IPS DF 19.7 (cell line): Measurements from ENCODE around the gene MRPS12.
"Not testable (repeated sequence)": the region's sequence is repeated elsewhere in the genome, so short reads cannot be mapped to it uniquely, and the experiment has no call there.

ENCODE experiments used
- DNase-seq: peaks from one replicate; pipeline ENCODE4 v3.0.0-alpha.2; 2013; ENCODE audit warnings: low read depth, low spot score

MRPS12 gene

GRCh38 chr19:38939957-38940356 is 9.2 kb downstream of the MRPS12 start:
- DNase-seq = no peak

GRCh38 chr19:38941466-38941865 is 10.7 kb downstream of the MRPS12 start:
- DNase-seq = not testable (repeated sequence)

GRCh38 chr19:38941979-38942378 is 11.2 kb downstream of the MRPS12 start:
- DNase-seq = no peak

GRCh38 chr19:38942471-38943181 is 11.9 kb downstream of the MRPS12 start:
- DNase-seq = no peak

GRCh38 chr19:38944981-38945506 is 14.3 kb downstream of the MRPS12 start:
- no peak for DNase-seq

GRCh38 chr19:38945562-38946228 is 15.0 kb downstream of the MRPS12 start:
- no peak for DNase-seq

GRCh38 chr19:38946229-38947010 is 15.7 kb downstream of the MRPS12 start:
- no peak for DNase-seq

GRCh38 chr19:38949580-38950367 is 19.0 kb downstream of the MRPS12 start:
- peak; percentile 81 for DNase-seq

GRCh38 chr19:38951187-38951586 is 20.4 kb downstream of the MRPS12 start:
- no peak for DNase-seq

GRCh38 chr19:38952395-38953165 is 21.8 kb downstream of the MRPS12 start:
- no peak for DNase-seq

- no peak for DNase-seq
Measured at GRCh38 chr19:38953677-38954076, 22.9 kb downstream of the MRPS12 start.

GRCh38 chr19:38956264-38956663 is 25.5 kb downstream of the MRPS12 start:
- no peak for DNase-seq

- no peak for DNase-seq
Measured at GRCh38 chr19:38958301-38958700, 27.6 kb downstream of the MRPS12 start.

GRCh38 chr19:38959618-38960017 is 28.9 kb downstream of the MRPS12 start:
- no peak for DNase-seq

GRCh38 chr19:38964738-38965137 is 34.0 kb downstream of the MRPS12 start:
- no peak for DNase-seq

- DNase-seq = not testable (repeated sequence)
Measured at GRCh38 chr19:38966149-38966548, 35.4 kb downstream of the MRPS12 start.

- DNase-seq = no peak
Measured at GRCh38 chr19:38970664-38971532, 40.2 kb downstream of the MRPS12 start.

- DNase-seq = no peak
Measured at GRCh38 chr19:38971672-38972071, 40.9 kb downstream of the MRPS12 start.

GRCh38 chr19:38974624-38975213 is 44.0 kb downstream of the MRPS12 start:
- DNase-seq = no peak
